HG03039 (cell line): ENCODE data around the gene NTN1.
A peak's percentile ranks its signal among the peaks of the same experiment; 100 is the strongest.

Source experiments
- ATAC-seq: cut with Tn5 transposase; IDR thresholded peaks from one replicate; pipeline ENCODE4 v1.9.1; 2021; ENCODE audit warnings: mild to moderate bottlenecking, moderate library complexity; ENCODE audit not compliant: unreplicated experiment

Gene NTN1

GRCh38 chr17:9229160-9229825 lies 208.0 kb downstream of the NTN1 start:
- ATAC-seq: no peak

GRCh38 chr17:9229826-9230201 lies 208.5 kb downstream of the NTN1 start:
- no peak for ATAC-seq

- no peak for ATAC-seq
These were observed 209.0 kb downstream of the NTN1 start for GRCh38 chr17:9230346-9230745.

- no peak for ATAC-seq
These were observed 209.6 kb downstream of the NTN1 start for GRCh38 chr17:9230861-9231260.

GRCh38 chr17:9231449-9232154 lies 210.3 kb downstream of the NTN1 start:
- no peak for ATAC-seq

- no peak for ATAC-seq
These were observed 210.8 kb downstream of the NTN1 start for GRCh38 chr17:9232155-9232475.

- ATAC-seq: no peak
These were observed 211.4 kb downstream of the NTN1 start for GRCh38 chr17:9232591-9233270.

DNA sequence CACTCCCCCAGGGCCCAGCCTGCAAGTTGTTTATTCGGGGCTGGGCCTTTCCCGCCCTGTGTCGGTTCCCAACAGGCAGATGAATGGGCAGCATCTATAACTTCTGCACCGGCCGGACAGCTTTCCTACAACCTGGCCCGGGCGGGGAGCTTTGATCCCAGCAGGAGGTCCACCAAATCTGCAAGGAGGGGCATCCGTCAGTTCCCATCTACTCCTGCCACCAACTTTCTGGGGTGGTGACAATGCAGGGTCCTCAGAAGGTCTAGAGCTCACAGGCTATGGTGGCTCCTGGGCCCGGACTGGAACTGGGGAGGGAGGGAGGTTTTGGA lies 211.9 kb downstream of the NTN1 start:
- ATAC-seq: no peak

DNA sequence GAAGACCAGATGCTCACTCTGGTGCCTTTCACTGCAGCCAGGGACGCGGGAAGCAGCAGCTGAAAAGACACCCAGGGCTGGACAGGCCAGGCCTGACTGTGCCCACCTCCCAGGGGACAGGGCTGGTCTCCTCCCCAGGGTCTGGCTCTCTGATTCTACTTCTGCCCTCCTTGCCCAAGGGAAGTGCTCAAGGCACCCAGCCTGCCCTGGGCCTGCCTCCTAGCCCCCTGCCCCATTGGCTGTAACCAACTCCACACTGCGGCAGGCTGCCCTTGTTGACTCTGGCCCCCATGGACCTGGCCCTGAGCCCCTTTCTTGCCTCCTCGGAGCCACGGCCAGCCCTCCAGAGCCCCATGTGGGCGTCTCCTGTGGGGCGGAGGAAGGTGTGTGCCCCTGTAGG lies 212.5 kb downstream of the NTN1 start:
- no peak for ATAC-seq

- ATAC-seq: no peak
These were observed 213.2 kb downstream of the NTN1 start for GRCh38 chr17:9234389-9234945.

- no peak for ATAC-seq
These were observed 214.0 kb downstream of the NTN1 start for GRCh38 chr17:9235346-9235745.

- ATAC-seq: no peak
These were observed 215.2 kb downstream of the NTN1 start for GRCh38 chr17:9236286-9237052.

GRCh38 chr17:9237053-9237410 lies 215.7 kb downstream of the NTN1 start:
- ATAC-seq: no peak

- no peak for ATAC-seq
These were observed 216.5 kb downstream of the NTN1 start for GRCh38 chr17:9237661-9238301.

DNA sequence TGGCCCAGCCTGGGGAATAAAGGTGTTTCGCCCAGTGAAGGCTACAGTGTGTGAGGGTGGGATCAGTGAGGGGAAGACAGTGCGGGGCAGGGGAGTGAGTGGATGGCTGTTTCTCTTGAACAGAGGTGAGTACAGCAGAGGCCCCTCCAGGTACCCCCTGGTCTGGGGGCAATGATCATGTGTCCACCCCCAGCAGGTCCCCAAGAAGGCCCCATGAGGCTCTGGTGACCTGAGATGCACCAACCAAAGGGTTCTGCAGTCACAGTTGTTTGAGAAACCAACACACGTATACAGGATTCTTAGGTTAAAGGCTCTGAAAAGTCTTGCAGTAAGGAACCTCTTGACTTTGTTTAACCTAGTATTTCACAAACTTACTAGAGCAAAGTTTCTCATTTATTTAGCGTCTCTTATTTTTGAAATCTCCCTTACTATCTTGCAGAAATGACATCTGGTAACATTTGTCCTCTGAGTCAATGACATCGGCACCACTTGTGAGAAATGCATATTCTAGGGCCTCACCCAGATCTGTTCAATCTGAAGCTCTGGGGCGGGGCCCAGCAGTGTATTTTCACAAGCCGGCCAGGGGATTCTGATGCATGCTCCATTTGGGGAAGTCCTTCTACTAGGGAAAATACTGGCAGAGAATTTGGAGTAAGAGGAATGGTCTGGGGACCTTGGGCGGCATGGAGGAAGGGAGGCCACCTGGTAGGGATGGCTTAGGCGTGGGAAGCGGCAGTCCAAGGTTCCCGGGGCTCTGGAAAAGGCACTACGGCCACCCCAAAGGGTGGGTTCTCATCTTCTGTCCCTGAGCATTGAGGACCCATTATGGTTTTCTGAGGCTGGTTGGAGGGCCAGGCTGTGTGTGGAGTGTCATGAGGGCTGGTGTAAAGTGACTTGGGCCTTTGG lies 217.3 kb downstream of the NTN1 start:
- no peak for ATAC-seq

DNA sequence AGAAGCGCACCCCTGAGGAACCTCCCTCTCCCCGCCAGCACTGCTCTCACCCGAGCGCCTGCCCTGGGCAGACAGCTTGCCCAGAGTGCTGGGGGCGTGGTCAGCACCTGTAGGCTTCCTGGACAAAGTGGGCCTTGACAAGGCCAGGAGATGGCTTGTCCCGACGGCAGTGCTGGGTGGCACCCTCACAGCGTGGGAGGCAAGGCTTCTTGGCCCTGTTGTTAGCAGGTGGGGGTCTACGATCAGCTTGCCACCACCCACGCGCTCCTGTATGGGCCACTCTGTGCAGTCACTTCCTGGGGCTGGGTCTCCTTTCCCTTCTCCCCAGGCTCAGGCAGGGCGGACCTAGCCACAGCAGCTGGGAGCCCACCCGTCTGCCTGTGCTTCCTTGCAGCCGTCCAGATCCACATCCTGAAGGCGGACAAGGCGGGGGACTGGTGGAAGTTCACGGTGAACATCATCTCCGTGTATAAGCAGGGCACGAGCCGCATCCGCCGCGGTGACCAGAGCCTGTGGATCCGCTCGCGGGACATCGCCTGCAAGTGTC lies 218.0 kb downstream of the NTN1 start:
- no peak for ATAC-seq

- ATAC-seq: peak; percentile 48
These were observed 218.7 kb downstream of the NTN1 start for GRCh38 chr17:9239793-9240658.

GRCh38 chr17:9240659-9241370 lies 219.5 kb downstream of the NTN1 start:
- peak; percentile 7 for ATAC-seq
